Prostate gland (tissue), 2 donors: ENCODE data around the gene FGF9. TPM values are rescaled to one million over a fixed set of nuclear protein-coding genes. Genes with fewer than 3 reads are reported as not detected.

Source experiments
- DNase-seq: peaks from one replicate; pipeline ENCODE4 v3.0.0-alpha.2; 2019; ENCODE audit warnings: low spot score
- H3K27ac ChIP-seq, 2 donors: fragments of 200-600 bp; sonication (generic); 2 replicates each; pipeline ENCODE4 v1.5.1; 2017 to 2019
- H3K27me3 ChIP-seq: fragments of 200-600 bp; sonication (generic); replicated peaks from 2 replicates; pipeline ENCODE4 v1.5.1; 2019; ENCODE audit not compliant: insufficient read depth
- H3K36me3 ChIP-seq, 2 donors: fragments of 200-600 bp; sonication (generic); 1 replicate in 1 of 2; 2 replicates in 1 of 2; pipeline versions ENCODE4 v1.5.1 to v1.8.1; 2017 to 2019
- H3K4me1 ChIP-seq: fragments of 200-600 bp; sonication (generic); replicated peaks from 2 replicates; pipeline ENCODE4 v1.5.1; 2019
- H3K4me3 ChIP-seq, 2 donors: fragments of 200-600 bp; sonication (generic); 2 replicates each; pipeline ENCODE4 v1.5.1; 2017 to 2019
- H3K9me3 ChIP-seq: fragments of 200-600 bp; sonication (generic); 2 replicates; pipeline ENCODE4 v1.5.1; 2017
- POLR2A ChIP-seq: fragments of 450-650 bp; IDR thresholded peaks from one replicate; pipeline ENCODE4 v1.6.1; 2016; ENCODE audit warnings: antibody characterized with exemption, mild to moderate bottlenecking
- POLR2AphosphoS5 ChIP-seq: sonication (generic); formaldehyde crosslinking; IDR thresholded peaks from one replicate; pipeline ENCODE4 v1.6.1; 2017; ENCODE audit warnings: antibody characterized with exemption
- WGBS: methylation state at CpG from one replicate; pipeline ENCODE4 v1.1.5; 2018; 5-methylcytosine and 5-hydroxymethylcytosine counted together
- intact Hi-C: fragments of 100-400 bp; cut with DNase I; formaldehyde crosslinking; loops from one replicate; pipeline ENCODE4 v1.14.2; 2022
- total RNA-seq, 2 donors: library from RNA; depleted of rRNA; stranded (reverse); fragments of >200 nt; gene quantifications; one replicate each; pipeline ENCODE4 v1.1.0, GENCODE V29; 2016
- TF ChIP-seq, protein P1 (sequence below), 4 experiments: fragments of 200-600 bp in 2 of 4; fragments of 450-650 bp in 2 of 4; sonication (generic) in 2 of 4; IDR thresholded peaks; 1 replicate in 3 of 4; 2 replicates in 1 of 4; pipeline ENCODE4 v1.5.1; 2016 to 2019; ENCODE audit warnings: antibody characterized with exemption in 4 of 4, mild to moderate bottlenecking in 2 of 4, moderate library complexity in 2 of 4

The FGF9 gene
- total RNA-seq, 2 donors from 2014 or later: 0.14 to 1.6 TPM

DNA sequence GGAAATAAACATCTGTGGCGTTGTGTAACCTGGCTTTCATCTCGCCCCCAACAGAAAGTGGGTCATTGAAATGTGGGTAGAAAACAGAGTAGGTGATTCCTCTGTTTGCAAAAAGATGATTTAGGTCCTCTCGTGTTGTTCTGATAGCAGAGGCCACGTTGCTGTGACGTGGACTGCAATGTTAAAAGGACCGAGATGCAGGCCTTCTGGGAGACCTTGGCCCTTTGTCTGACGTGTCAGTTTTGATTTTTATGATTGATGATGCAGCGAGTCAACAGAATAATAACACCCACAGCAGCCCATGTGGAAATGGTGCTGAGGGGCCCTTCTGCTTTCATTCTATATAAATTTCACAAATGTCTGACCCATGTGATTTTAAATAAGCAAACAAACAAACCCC, 68.9 kb downstream of the FGF9 start:
- DNase-seq: no peak
- 80% methylated on average over 8 of the region's 8 CpGs for WGBS
- H3K27ac ChIP-seq: no peak overlapping the region
- H3K9me3 ChIP-seq: no peaks in the 10 kb centered on the region
- no peaks in the 10 kb centered on the region for H3K36me3 ChIP-seq
- TF ChIP-seq POLR2A: no peak
- TF ChIP-seq POLR2AphosphoS5: no peak
- TF ChIP-seq, protein P1, sequence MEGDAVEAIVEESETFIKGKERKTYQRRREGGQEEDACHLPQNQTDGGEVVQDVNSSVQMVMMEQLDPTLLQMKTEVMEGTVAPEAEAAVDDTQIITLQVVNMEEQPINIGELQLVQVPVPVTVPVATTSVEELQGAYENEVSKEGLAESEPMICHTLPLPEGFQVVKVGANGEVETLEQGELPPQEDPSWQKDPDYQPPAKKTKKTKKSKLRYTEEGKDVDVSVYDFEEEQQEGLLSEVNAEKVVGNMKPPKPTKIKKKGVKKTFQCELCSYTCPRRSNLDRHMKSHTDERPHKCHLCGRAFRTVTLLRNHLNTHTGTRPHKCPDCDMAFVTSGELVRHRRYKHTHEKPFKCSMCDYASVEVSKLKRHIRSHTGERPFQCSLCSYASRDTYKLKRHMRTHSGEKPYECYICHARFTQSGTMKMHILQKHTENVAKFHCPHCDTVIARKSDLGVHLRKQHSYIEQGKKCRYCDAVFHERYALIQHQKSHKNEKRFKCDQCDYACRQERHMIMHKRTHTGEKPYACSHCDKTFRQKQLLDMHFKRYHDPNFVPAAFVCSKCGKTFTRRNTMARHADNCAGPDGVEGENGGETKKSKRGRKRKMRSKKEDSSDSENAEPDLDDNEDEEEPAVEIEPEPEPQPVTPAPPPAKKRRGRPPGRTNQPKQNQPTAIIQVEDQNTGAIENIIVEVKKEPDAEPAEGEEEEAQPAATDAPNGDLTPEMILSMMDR (IDR thresholded peaks at IDR 0.05): no peak
- intact Hi-C loops: no loop called here
- H3K4me3 ChIP-seq: no peak overlapping the region
- H3K27me3 ChIP-seq: peaks cover 6% of the 10 kb centered on the region
- no peaks in the 10 kb centered on the region for H3K4me1 ChIP-seq

DNA sequence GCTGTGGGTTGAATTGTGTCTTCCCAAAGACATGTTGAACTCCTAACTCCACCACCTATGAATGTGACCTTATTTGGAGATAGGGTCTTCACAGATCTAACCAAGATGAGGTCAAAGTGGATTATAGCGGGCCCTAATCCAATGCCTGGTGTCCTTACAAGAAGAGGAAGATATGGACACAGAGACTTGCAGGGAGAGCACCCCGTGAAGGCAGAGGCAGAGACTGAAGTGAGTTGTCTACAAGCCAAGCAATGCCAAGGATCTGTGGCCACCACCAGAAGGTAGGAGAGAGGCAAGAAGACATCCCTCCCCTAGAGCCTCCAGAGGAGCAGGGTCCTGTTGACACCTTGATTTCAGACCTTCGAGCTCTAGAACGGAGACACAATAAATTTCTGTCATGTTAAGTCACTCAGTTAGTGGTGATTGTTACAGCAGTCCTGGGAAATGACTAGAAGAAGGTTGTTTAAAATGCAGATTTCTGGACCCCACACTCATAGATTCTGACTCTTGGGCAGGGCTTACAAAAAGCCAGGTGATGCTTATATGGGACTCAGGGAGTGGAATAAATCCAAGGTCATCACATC, 70.6 kb downstream of the FGF9 start:
- 94% methylated on average over 4 of the region's 4 CpGs for WGBS
- no peaks in the 10 kb centered on the region for H3K4me1 ChIP-seq
- TF ChIP-seq POLR2AphosphoS5 (no peak), POLR2A (no peak)
- TF ChIP-seq, protein P1 (IDR thresholded peaks at IDR 0.05): no peak
- H3K9me3 ChIP-seq: no peaks in the 10 kb centered on the region
- no peak for DNase-seq
- no peak overlapping the region for H3K4me3 ChIP-seq
- intact Hi-C loops: no loop called here
- H3K36me3 ChIP-seq: no peaks in the 10 kb centered on the region
- peaks cover 6% of the 10 kb centered on the region for H3K27me3 ChIP-seq
- H3K27ac ChIP-seq: no peak overlapping the region

DNA sequence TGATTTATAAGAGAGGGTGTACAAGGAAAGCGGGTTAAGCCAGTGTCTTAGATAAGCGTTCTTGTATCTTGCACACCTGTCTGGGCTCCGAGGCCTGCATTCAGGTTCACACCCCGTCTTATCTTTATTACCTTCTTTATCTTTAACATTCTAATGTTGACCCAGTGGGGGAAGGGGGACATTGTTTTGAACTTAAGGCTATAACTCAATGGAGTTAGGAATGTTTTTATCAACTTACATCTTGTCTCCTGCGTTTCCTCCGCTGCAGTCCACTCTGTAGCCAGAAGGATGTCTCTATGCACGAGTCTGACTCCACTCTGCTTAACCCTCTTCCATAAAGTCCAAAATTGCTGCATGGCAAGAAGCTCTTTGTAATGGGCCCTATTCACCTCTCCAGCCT, 71.2 kb downstream of the FGF9 start:
- H3K36me3 ChIP-seq: no peaks in the 10 kb centered on the region
- H3K9me3 ChIP-seq: no peaks in the 10 kb centered on the region
- H3K4me3 ChIP-seq: no peak overlapping the region
- 71% methylated on average over 7 of the region's 7 CpGs for WGBS
- H3K4me1 ChIP-seq: no peaks in the 10 kb centered on the region
- no peak for TF ChIP-seq POLR2A
- no peak for TF ChIP-seq POLR2AphosphoS5
- no peak for DNase-seq
- no peak overlapping the region for H3K27ac ChIP-seq
- intact Hi-C loops: no loop called here
- H3K27me3 ChIP-seq: peaks cover 6% of the 10 kb centered on the region

DNA sequence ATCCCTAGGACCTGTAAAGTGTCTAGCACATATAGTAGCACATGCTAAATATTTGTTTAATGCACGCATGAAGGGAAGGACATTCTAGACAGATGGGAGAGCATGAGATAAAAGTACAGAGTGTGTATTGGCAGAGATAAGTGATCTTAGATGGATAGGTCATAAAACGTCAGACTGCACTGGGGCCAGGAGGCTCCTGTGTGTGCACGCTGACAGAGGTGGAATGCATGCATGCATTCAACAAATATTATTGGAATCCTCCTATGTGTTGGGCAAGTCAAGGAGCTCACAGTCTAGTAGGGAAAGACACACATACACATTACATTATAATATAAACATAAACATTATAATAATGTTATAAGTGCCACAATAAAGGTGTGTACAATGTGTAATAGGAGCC, 73.3 kb downstream of the FGF9 start:
- Histone ChIP-seq H3K4me3 (no peak overlapping the region), H3K36me3 (no peaks in the 10 kb centered on the region), H3K4me1 (no peaks in the 10 kb centered on the region), H3K9me3 (no peaks in the 10 kb centered on the region), H3K27me3 (peaks cover 6% of the 10 kb centered on the region), H3K27ac (no peak overlapping the region)
- DNase-seq: no peak
- TF ChIP-seq, protein P1 (IDR thresholded peaks at IDR 0.05): no peak
- TF ChIP-seq POLR2AphosphoS5 (no peak), POLR2A (no peak)
- 10% methylated on average over 3 of the region's 3 CpGs for WGBS
- intact Hi-C loops: no loop called here

DNA sequence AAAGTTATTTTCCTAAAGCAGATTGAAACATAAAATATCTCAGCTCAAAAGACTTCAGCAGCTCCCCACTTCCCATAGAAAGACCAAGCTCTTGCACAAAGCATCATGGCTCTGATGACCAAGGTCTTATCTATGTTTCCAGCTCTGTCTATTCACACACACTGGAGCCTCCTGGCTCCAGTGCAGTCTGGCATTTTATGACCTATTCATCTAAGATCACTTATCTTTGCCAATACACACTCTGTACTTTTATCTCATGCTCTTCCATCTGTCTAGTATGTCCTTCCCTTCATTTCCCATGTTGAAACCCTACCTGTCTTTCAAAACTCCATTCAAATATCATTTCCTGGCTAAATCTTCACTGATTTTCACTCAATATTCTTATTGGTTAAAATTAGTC, 74.4 kb downstream of the FGF9 start:
- Histone ChIP-seq H3K36me3 (no peaks in the 10 kb centered on the region), H3K9me3 (no peaks in the 10 kb centered on the region), H3K27me3 (peaks cover 6% of the 10 kb centered on the region), H3K4me3 (no peak overlapping the region), H3K4me1 (no peaks in the 10 kb centered on the region), H3K27ac (no peak overlapping the region)
- intact Hi-C loops: no loop called here
- DNase-seq: no peak
- TF ChIP-seq, protein P1 (IDR thresholded peaks at IDR 0.05): no peak
- no peak for TF ChIP-seq POLR2AphosphoS5
- no peak for TF ChIP-seq POLR2A
